Liver (tissue), 3 donors: ENCODE measurements around the gene MAP1A.

Experiments
- FOXA1 ChIP-seq: IDR thresholded peaks from 2 replicates; pipeline ENCODE4 v1.6.1; 2016; ENCODE audit warnings: antibody characterized with exemption
- FOXA2 ChIP-seq: IDR thresholded peaks from 2 replicates; pipeline ENCODE4 v1.6.1; 2016; ENCODE audit warnings: antibody characterized with exemption
- JUND ChIP-seq, 2 donors: IDR thresholded peaks; 2 replicates each; pipeline ENCODE4 v1.6.1; 2016; ENCODE audit warnings: antibody characterized with exemption in 2 of 2
- TAF1 ChIP-seq: conservative IDR thresholded peaks from 2 replicates; pipeline ENCODE4 v1.6.1; 2016; ENCODE audit warnings: antibody characterized with exemption, mild to moderate bottlenecking
- YY1 ChIP-seq: IDR thresholded peaks from 2 replicates; pipeline ENCODE4 v1.6.1; 2016; ENCODE audit warnings: antibody characterized with exemption, mild to moderate bottlenecking
- TF ChIP-seq, protein P1 (sequence below): fragments of 150-350 bp; IDR thresholded peaks from 2 replicates; pipeline ENCODE4 v1.5.1; 2017; ENCODE audit warnings: improper control_type of control experiment, low read depth, low read length; ENCODE audit not compliant: missing input control
- TF ChIP-seq, protein P2 (sequence below): IDR thresholded peaks from 2 replicates; pipeline ENCODE4 v1.6.1; 2016; ENCODE audit warnings: antibody characterized with exemption
- TF ChIP-seq, protein P3 (sequence below): IDR thresholded peaks from 2 replicates; pipeline ENCODE4 v1.6.1; 2016; ENCODE audit warnings: antibody characterized with exemption
- TF ChIP-seq, protein P4 (sequence below): IDR thresholded peaks from 2 replicates; pipeline ENCODE4 v1.6.1; 2016; ENCODE audit warnings: antibody characterized with exemption, mild to moderate bottlenecking
- donor health status: healthy.
- donor health status: healthy.

DNA sequence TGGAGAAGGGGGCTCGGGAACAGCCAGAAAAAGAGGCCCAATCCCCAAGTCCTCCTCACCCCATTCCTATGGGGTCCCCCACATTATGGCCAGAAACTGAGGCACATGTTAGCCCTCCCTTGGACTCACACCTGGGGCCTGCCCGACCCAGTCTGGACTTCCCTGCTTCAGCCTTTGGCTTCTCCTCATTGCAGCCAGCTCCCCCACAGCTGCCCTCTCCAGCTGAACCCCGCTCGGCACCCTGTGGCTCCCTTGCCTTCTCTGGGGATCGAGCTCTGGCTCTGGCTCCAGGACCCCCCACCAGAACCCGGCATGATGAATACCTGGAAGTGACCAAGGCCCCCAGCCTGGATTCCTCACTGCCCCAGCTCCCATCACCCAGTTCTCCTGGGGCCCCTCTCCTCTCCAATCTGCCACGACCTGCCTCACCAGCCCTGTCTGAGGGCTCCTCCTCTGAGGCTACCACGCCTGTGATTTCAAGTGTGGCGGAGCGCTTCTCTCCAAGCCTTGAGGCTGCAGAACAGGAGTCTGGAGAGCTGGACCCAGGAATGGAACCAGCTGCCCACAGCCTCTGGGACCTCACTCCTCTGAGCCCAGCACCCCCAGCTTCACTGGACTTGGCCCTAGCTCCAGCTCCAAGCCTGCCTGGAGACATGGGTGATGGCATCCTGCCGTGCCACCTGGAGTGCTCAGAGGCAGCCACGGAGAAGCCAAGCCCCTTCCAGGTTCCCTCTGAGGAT, 10.6 kb downstream of the MAP1A start:
- TF ChIP-seq TAF1 (no peak), YY1 (no peak), FOXA2 (no peak), JUND (IDR thresholded peaks at IDR 0.05) (no peak), FOXA1 (no peak)
- TF ChIP-seq, protein P1, sequence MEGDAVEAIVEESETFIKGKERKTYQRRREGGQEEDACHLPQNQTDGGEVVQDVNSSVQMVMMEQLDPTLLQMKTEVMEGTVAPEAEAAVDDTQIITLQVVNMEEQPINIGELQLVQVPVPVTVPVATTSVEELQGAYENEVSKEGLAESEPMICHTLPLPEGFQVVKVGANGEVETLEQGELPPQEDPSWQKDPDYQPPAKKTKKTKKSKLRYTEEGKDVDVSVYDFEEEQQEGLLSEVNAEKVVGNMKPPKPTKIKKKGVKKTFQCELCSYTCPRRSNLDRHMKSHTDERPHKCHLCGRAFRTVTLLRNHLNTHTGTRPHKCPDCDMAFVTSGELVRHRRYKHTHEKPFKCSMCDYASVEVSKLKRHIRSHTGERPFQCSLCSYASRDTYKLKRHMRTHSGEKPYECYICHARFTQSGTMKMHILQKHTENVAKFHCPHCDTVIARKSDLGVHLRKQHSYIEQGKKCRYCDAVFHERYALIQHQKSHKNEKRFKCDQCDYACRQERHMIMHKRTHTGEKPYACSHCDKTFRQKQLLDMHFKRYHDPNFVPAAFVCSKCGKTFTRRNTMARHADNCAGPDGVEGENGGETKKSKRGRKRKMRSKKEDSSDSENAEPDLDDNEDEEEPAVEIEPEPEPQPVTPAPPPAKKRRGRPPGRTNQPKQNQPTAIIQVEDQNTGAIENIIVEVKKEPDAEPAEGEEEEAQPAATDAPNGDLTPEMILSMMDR: no peak
- TF ChIP-seq, protein P2, sequence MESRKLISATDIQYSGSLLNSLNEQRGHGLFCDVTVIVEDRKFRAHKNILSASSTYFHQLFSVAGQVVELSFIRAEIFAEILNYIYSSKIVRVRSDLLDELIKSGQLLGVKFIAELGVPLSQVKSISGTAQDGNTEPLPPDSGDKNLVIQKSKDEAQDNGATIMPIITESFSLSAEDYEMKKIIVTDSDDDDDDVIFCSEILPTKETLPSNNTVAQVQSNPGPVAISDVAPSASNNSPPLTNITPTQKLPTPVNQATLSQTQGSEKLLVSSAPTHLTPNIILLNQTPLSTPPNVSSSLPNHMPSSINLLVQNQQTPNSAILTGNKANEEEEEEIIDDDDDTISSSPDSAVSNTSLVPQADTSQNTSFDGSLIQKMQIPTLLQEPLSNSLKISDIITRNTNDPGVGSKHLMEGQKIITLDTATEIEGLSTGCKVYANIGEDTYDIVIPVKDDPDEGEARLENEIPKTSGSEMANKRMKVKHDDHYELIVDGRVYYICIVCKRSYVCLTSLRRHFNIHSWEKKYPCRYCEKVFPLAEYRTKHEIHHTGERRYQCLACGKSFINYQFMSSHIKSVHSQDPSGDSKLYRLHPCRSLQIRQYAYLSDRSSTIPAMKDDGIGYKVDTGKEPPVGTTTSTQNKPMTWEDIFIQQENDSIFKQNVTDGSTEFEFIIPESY: no peak
- TF ChIP-seq, protein P3, sequence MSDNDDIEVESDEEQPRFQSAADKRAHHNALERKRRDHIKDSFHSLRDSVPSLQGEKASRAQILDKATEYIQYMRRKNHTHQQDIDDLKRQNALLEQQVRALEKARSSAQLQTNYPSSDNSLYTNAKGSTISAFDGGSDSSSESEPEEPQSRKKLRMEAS: no peak
- TF ChIP-seq, protein P4, sequence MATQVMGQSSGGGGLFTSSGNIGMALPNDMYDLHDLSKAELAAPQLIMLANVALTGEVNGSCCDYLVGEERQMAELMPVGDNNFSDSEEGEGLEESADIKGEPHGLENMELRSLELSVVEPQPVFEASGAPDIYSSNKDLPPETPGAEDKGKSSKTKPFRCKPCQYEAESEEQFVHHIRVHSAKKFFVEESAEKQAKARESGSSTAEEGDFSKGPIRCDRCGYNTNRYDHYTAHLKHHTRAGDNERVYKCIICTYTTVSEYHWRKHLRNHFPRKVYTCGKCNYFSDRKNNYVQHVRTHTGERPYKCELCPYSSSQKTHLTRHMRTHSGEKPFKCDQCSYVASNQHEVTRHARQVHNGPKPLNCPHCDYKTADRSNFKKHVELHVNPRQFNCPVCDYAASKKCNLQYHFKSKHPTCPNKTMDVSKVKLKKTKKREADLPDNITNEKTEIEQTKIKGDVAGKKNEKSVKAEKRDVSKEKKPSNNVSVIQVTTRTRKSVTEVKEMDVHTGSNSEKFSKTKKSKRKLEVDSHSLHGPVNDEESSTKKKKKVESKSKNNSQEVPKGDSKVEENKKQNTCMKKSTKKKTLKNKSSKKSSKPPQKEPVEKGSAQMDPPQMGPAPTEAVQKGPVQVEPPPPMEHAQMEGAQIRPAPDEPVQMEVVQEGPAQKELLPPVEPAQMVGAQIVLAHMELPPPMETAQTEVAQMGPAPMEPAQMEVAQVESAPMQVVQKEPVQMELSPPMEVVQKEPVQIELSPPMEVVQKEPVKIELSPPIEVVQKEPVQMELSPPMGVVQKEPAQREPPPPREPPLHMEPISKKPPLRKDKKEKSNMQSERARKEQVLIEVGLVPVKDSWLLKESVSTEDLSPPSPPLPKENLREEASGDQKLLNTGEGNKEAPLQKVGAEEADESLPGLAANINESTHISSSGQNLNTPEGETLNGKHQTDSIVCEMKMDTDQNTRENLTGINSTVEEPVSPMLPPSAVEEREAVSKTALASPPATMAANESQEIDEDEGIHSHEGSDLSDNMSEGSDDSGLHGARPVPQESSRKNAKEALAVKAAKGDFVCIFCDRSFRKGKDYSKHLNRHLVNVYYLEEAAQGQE: no peak
